Stimulated activated CD4-positive, alpha-beta T cell treated with anti-CD3 and anti-CD28 coated beads, Interleukin-4, amount 100 ng/mL, for 4 hours (primary cell): ENCODE results near the gene PYGO2.
"Not testable (repeated sequence)": the region's sequence is repeated elsewhere in the genome, so short reads cannot be mapped to it uniquely, and the experiment has no call there.

Experiments used
- DNase-seq, 2 experiments: peaks; one replicate each; pipeline ENCODE4 v3.0.0-alpha.2; 2020

Gene PYGO2

GRCh38 chr1:154977762-154978161, 16.2 kb upstream of the PYGO2 start:
- not testable (repeated sequence) for DNase-seq

DNA sequence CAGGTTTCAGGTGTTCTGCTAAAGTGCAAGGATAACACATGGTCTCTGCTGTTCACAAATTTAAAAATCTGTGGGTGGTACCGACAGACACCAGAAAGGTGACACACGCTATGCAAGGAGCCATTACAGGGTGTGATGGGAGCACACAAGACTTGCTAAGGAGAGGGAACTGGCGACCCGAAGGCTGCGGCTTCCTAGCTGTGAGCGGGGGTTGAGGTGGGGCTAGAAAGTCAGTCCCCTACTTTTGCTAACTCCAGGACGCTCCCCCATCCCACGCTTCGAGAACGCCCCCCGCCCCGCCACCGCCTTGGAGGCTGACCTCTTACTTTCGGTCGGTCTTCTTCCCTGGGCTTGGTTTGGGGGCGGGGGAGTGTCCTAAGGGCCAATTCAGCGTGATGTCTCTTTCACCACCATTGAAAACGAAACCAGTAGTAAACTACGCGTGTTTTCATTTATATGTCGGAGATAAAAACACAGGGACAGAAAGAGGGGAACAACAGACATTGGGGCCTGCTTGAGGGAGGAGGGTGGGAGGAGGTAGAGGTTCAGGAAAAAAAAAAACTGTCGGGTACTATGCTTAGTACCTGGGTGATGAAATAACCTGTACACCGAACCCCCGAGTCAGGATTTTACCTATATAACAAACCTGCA, 14.0 kb upstream of the PYGO2 start:
- peak; percentile 49 to 50 for DNase-seq

- peak; percentile 90 to 93 for DNase-seq
These were observed 13.3 kb upstream of the PYGO2 start for GRCh38 chr1:154974808-154975408.

DNA sequence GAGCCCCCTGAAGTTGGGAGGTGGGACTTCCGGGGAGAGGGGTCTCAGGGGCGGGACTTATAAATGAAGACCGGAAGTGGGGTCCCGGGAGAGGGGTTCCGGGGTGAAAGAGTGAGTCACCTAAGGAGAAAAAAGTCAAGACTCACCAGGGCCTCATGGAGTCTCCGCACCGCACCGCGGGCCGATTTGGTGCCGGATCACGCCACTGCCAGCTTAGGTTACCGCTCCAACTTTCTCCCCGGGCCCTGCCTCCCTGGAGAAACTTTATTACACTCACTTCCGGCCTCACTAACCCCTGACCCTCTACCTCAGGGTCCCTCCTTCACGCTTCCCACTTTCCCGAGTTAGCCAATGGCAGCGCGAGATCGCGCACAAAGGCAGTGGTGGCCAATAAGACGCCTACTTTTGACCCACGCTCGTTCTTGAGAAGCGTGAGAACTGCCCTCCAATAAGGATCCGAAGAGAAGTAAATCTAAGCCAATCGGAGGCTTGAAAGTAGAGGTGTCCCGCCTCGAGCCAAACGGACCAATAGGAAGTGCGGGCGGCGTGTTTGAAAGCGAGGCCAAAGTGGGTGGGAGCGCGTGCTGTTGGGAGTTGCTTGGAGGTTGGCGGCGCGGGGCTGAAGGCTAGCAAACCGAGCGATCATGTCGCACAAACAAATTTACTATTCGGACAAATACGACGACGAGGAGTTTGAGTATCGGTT, 12.7 kb upstream of the PYGO2 start, which contains the start of gene CKS1B:
Gene CKS1B (plus strand): TSS at position 580 of the 706 bp plus-strand sequence. CDS start 65 bp downstream, at position 645.
- peak; percentile 88 to 96 for DNase-seq

DNA sequence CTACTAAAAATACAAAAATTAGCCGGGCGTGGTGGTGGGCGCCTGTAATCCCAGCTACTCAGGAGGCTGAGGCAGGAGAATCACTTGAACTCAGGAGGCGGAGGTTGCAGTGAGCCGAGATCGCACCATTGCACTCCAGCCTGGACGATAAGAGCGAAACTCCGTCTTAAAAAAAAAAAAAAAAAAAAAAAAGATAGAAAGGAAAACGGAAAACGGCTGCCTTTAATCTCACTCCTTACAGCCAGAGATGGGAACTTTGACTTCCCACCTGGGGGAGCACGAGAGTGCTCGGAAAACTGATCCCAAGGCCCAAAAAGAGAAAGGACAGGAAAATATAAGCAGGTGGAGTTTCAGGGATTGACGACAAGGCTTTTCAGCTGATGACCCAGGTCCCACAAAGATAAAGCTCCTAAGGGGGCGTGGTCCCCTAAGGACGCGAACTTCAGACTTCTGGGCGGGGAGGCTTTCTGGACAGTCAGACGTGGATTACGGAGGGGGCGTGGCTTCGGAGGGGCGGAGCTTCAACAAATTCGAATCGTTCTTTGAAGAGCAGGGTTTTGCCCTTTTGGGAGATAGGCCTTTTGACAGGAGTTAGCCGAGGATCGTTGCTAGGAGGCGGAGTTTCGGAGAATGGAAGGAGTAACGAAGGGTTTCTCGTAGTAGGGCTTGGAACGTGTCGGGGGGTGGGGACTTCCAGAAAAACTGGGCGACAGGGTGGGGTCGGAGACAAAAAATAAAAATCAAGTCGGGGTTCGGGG, 11.9 kb upstream of the PYGO2 start:
- DNase-seq = peak; percentile 87 to 88

- DNase-seq = no peak
These were observed 11.1 kb upstream of the PYGO2 start for GRCh38 chr1:154972517-154973343.

- no peak for DNase-seq
These were observed 10.6 kb upstream of the PYGO2 start for GRCh38 chr1:154972213-154972516.

DNA sequence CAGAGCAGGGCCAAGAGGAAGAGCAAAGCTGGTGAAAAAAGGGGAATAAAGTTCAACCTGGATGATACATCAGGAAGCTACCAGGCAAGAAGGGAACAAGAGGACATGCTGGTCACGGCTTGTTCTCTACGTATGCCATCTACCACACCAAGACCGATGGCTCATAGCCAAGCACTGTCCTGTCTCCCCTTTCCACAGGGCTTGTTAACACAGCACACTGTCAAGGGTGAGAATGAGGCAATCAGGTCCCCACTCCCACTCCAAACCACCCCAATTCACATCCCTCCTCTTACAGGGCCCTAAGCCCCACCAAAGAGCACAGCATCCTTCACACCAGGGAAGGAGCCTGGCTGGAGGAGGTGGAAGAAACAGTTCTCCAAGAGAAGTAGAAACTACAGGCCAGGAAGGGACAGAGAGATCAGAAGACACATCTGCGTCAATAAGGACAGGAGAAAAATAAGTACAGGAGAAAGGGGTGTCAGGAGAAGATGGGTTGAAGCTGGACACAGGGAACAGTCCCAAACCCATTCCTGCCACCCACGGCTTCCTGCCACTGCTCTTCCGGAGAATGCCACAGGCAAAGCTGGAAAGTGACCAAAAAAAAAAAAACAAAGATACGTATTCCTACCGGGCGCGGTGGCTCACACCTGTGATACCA, 9.9 kb upstream of the PYGO2 start:
- no peak for DNase-seq

DNA sequence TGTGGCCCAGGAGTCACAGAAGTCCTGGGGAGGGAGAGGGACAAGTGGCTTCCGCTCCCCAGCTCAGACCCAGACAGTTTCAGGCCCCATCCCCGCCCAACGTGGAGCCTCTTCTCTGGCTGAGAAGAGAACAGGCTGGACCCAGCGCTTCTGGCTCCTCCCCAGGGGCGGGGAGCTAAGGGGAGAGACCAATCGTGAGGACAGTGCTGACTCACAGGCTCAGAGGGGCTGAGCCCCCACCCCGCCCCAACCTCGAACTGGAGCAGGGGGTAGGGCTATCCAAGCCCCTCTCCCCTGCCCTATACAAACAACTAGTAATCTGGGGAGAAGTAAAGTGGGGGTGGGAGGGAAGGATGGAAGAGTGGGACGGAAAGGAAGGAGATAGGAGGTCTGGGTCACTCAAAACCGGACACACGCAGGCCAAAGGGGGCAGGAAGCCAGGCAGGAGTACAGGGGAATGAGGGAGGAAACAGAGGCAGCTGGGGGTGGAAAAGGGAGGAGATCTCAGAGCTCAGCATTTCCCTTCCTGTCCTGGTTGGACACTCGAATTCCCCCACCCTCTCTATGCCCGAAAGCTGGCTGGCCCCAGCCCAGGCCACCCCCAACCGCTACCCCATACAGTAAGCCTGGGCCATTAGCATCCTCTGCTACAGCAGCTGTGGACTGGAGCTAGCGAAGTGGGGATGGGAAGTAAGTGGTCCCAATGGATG, 9.2 kb upstream of the PYGO2 start, which contains the start of gene SHC1:
Gene SHC1 (minus strand): TSS at position 117 of the 710 bp plus-strand sequence. CDS start 221 bp downstream, outside the sequence.
- peak; percentile 36 to 41 for DNase-seq

DNA sequence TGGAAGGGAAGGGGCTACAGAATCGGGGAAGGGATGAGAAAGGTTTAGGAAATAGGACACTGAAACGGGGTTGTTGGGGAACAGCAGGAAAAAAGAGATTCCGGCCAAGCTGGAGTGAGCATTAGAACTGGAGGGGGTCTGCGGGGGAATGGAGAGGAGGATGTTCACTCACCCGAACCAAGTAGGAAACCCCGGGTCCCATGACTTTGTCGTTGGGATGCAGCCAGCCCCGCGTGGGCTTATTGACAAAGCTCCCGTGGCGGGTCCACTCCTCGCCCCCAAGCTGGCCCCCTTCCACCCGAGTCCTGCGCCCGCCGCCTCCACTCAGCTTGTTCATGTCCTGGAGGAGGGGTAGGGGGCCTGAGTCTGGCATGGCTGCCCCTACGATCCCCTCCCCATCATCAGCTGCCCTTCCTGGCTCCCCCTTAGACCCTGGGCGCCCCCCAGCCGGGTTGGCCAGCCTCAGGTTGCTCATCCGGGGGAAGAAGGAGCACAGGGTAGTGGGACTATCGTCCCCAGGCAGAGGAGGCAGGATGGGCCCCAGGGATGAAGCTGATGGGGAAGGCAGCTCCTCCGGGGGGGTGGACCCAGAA, 8.4 kb upstream of the PYGO2 start:
- DNase-seq = no peak

DNA sequence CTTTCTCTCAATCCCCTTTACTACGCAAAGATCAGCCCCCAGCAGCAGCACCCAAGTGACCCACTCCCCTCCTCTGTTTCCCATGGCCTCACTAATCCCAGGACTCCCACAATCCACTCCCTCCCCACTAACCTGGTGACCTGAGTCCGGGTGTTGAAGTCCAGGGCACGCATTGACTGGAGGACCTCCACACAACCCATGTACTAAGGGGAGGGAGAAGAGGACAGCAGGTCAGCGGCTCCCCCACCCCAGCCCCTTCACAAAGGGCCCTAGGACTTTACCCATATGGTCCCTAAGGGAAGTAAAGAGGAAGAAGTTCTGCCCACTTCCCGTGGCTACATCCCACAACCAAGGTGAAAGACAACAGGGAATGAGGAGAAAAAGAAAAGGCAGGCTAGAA, 7.7 kb upstream of the PYGO2 start:
- DNase-seq = no peak

DNA sequence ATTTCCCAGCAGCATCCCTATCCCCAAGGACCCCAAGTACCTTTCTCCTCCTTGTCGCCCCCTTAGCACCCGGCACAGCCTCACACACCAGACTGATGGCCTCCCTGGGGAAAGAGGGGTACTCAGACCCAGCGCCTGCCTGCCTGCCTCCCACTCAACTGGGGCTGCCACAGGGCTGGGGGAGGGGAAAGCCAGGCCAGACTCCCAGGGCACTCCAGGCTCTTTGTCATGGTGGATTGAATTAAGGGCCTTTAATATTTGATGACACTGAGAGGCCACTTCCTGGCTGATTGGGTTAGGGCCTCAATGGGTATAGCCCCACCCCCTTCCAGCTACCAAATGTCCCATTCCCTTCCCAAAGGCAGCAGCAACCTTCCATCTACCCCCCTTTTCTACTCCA, 7.1 kb upstream of the PYGO2 start:
- no peak for DNase-seq

GRCh38 chr1:154967331-154967950, 5.9 kb upstream of the PYGO2 start:
- DNase-seq = no peak

GRCh38 chr1:154966111-154966510, 4.5 kb upstream of the PYGO2 start:
- no peak for DNase-seq

- no peak for DNase-seq
These were observed 2.8 kb upstream of the PYGO2 start for GRCh38 chr1:154964359-154964758.

- no peak for DNase-seq
These were observed 2.1 kb upstream of the PYGO2 start for GRCh38 chr1:154963643-154964042.

GRCh38 chr1:154962795-154963330, 1.3 kb upstream of the PYGO2 start:
- DNase-seq = no peak

- DNase-seq = no peak
These were observed 671 bp upstream of the PYGO2 start for GRCh38 chr1:154962156-154962749.

- no peak for DNase-seq
These were observed 991 bp downstream of the PYGO2 start for GRCh38 chr1:154960446-154961136.
